Ecto neural progenitor cell (in vitro differentiated cells): ENCODE results near the gene COG6.

Source experiments
- DNase-seq: peaks from one replicate; pipeline ENCODE4 v3.0.0-alpha.2; 2018; ENCODE audit warnings: low spot score

COG6 gene

DNA sequence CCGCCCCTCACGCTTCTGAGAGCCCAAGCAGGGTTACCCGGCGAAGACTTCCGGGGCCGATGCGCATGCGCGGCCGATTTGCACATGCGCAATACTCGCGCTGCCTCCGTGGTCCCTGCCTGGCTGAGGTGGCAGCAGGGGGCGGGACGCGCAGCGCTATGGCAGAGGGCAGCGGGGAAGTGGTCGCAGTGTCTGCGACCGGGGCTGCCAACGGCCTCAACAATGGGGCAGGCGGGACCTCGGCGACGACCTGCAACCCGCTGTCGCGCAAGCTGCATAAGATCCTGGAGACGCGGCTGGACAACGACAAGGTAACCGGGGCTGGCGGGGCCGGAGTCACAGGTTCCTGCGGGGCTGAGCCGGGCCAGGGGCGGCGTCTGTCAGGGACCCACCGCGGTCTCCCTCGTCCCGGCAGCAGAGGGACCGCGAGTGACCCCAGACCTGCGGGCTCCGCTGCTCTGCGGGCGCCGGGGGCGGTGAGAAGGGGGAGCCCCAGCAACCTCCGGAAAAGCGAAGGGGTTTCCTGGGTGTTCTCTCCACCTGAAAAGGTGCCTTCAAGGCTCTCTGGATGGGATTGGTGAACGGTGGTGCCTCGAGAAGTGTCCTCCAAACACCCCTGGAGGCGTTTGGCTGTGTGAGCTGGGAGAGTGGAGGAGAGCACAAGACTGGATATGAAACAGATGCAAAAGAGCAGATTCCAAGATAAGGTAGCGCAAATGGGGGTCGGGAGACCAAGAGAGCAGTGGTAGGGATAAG is at the start of gene COG6:
Gene COG6, plus strand, starts transcription at position 94 of the 756 bp plus-strand sequence. Its CDS starts 65 bp downstream, at position 159.
- DNase-seq, result peak; percentile 95

DNA sequence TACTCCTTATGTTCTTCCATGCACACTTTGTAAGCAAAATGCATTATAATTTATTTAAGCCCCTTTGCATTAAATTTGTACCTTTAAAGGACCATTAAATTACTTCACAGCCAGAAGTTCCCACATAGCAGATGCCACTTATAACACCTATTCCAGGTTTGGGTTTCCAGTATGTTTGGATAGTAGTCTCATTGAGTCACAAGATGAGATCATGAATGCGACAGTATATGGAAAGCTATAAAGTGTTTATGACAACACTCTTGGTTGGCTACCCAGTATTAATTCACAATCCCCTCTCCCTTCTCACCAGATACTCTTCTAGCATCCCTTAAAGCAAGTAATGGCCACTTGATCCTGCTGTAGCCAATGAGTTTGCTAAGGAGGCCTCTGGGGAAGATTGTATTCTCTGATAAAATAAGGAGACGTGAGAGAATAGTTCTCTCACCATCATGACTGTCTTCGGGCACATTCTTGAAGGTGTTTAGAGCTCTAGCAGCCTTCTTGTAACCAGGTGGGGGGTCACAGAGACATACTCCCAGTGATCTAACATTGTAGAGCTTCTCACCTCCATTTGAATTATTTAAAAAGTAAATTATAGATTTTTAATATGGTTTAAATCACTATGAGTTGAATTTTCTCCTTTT is 49.7 kb upstream of the COG6 start:
- DNase-seq, result no peak

DNA sequence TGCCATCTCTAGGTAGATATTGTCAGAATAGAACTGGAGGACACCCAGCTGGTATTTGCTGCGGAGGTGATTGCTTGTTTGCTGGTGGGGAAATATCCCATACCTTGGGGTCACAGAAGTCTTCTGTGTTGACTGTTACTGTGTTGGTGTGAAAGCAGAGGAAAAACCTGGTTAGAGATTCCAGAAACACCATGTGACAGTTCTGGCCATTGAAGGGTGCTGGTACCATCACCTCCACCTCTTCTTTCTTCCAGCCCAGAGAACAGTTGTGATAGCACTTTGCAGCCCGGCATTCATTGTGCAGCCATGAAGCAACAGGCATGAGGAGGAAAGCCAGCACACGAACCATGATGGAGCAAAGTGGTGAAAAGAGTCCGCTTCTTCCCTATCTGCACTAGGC is 47.6 kb upstream of the COG6 start:
- no peak for DNase-seq

DNA sequence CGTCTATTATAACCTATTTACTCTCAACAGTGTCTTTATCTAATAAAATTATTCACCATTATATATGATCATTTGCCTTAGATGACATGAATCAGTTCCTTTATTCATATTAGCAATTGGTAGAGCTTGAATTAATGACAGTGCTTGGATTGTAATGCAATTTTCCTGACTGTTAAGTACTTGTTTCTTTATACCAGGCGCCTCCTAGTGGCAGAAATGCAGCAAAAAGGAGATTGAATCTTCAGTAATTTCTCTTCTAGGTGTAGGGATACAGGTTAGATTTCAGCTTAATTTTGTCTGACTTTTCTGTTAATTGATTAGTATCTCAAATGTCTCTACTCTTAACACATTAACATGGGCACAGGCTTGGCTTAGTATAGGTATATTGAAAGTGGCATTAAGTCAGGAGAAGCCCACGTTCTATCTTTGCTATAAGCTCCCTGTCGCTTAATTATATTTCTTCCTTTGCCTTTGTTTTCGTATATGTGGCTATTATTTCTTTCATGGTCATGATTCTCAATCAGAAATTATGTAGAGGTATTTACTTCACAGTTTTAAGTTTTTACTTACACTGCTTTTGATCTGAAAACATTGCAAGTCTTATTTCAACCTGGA is 43.3 kb upstream of the COG6 start:
- no peak for DNase-seq

DNA sequence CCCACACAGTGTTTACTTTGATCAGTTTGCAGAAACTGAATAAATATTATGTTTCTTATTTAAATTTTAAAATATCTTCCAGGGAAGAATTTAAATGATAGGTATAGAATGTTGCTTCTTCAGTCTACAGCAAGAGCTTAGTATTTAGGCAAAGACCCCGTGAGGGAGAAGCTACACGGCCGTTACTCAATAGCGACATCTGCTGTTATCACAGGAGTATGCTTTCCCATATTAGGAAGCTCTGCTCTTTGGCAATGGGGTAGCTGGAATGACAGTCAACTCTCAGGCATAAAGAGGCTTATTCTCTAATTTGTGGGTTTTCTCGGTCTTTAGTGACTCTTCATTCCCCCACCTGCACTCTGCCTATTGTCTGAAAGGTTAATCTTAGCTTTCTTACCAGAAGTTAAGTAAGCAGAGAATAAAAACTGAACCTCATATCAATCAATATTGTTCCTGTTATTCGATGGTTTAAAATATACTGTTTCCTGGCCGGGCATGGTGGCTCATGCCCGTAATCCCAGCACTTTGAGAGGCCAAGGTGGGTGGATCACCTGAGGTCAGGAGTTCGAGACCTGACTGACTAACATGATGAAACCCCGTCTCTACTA is 39.3 kb upstream of the COG6 start:
- peak; percentile 59 for DNase-seq

DNA sequence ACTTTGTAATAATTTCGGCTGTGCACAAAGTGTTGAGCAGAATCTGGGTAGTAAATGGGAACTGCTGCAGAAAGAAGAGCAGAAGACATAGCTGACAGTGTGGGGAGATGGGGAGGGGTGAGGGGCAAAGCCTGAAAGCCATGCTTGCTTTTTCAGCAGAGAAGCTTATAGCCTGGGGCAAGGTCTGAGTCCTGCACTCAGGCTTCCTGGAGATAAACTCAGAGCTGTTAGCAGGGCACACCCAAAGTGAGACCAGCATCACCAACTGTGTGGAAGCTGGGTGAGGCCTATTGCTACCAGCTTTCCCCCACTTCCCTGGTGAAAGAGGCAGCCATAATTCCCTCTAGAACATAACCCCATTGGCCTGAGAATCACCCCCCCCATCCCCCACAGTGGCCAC is 36.9 kb upstream of the COG6 start:
- no peak for DNase-seq

DNA sequence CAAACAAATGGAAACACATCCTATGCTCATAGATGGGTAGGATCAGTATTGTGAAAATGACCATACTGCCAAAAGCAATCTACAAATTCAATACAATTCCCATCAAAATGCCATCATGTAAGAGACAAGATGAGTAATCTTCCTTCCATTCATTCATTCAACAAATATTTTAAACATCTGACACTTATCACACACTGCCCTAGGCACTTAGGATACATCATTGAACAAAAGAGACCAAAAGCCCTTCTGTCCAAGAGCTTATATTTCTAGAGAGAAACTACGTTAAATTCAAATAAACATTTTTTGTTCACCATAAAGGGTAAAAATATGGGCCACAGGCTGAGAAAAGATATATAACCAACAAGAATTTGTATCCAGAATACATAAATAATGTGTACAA is 32.0 kb upstream of the COG6 start:
- no peak for DNase-seq

DNA sequence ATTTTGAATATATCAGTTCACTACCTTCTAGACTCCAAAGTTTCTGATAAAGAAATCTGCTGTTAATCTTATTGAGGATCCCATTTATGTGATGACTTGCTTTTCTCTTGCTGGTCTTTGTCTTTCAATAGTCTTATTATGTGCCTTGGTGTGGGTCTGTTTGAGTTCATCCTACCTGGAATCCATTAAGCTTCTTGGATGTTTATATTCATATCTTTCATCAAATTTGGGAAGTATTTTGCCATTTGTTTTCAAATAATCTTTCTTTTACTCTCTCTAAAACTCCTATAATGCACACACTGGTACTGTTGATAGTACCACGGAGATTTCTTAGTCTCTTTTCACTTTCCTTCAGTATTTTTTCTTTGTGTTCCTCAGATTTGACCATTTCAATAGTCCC is 24.2 kb upstream of the COG6 start:
- no peak for DNase-seq

DNA sequence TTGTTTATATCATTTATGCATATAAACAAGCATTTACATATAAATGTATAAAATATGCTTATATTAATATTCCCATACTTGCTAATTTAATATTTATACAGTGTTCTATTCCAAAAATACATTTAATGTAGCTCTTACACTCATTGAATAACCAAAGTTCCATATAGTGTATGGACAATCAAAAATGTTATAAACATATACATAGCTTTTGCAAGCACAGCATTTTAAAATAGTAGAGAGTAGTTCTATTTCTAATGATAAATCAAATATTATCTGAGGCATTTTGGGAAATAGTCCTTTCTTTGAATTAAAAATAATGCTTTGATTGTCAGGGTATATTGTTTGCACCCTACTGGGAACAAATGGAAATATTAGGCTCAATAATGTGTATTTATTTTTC is 22.5 kb upstream of the COG6 start:
- DNase-seq, result no peak

DNA sequence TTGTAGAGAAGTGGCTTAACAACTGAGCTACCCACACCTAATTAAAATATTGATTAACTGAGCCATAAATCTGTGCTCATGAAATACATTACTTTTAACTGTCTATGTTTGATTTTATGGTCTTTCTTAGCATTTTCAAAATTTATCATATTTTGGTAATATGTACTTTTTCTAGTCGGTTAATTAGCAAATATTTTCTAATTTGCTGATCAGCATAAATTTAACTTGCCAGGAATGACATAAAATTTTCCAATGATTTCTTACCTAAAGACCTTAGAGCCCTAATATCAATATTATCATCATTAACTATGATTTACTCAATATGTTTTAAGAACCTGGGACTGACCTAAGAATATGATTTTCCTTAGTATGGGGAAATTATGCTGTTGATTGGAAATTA is 19.9 kb upstream of the COG6 start:
- DNase-seq, result no peak

DNA sequence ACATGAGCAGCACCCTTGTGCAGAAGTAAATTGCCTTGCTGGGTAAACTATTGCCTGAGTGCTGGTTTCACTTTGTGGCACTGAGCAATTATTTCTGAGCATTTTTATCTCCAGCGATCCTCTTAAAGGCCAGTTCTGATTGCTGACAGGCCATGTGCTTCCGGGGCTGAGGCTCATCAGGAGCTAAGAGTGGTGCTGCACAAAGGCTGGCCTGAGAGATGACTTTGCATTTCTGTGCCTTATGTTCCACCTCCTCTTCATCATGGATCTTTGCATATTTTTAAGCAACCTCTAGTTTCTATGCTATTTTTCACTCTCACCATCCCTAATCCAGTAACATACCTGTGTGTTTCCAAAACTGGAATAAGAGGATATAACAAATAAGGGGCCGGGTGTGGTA is 17.6 kb upstream of the COG6 start:
- no peak for DNase-seq

DNA sequence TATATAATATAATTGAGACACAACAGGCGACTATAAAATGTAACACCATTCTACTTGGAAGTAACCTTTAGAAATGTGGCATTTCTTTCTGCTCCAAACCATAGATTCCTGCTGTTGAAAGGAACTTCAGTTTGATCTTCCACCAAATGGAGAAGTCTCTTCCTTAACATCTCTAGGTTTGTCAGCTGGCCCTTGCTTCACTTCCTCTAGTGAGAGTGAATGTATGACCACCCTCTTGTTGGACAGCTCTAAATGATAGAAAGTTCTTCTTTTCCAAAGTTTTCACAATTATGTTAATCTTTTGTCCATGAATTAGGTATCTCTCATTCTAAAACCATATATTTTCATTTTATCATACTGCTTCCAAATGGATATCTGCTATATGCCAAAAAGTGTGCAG is 13.8 kb upstream of the COG6 start:
- DNase-seq, result no peak

DNA sequence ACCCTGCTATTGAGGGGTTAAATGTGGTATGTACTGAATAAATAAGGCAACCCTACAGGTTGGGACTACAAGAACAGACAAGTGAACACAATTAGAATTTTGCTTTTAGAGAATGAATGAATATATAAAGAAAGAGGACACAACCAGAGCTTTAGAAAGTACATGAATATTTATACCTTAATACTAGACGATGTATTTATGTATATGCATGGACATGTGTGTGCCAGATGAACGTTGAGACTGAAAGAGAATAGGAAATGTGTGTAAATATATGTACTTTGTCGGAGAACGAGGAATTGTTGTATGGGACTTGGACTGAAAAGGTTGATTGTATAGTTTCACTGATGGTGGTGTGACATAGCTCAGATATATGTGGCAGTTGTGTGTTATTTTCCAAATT is 9.3 kb upstream of the COG6 start:
- no peak for DNase-seq

DNA sequence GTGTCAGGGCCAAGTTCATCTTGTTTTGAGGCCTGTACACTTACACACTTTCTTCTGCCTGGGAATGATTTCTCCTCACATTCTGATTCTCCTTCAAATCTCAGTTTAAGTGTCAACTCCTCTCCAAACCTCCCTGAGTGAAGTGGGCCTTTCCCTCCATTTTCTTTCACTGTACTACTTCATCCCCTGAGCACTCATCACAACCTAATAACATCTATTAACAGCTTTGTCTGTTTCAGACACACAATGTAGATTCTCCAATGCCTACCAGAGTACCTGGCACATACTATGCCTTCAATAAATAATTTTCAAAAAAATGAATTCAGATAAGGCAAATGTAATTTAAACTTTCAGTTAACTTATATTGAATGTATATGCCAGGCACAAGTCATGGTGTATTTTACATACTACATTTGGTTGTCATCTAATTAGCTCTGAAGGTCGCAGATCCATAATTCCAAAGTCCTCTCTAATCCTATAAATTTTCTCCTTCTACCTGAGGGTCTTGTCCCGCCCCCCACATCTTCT is 357 bp upstream of the COG6 start:
- no peak for DNase-seq

DNA sequence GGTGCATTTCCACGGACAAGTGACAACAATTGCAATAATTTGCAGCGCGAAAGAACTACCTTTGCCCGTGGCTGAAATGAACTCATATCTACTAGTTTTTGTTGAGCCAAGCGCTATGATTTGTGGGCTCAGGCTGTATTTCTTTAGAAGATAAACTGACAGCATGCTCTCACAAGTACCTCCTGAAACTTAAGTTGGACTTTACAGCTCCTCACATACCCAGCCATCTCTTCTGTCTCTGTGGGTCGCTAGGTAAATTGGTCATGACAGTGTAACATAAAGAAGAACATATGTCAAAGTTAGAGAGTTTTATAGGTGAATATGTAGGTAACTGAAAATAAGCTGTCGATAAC is 839 bp downstream of the COG6 start:
- no peak for DNase-seq

DNA sequence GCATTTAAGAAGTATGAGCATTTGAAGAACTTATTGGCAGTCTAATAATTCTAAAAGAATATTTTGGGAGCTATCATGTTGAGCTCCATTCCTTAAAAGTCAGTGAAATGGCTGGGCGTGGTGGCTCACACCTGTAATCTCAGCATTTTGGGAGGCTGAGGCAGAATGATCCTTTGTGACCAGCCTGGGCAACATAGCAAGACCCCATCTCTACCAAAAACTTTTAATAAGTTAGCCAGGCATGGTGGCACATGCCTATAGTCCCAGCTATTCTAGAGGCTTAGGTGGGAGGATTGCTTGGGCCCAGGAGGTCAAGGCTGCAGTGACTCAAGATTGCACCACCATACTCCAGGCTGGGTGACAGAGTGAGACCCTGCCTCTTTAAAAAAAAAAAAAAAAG is 8.0 kb downstream of the COG6 start:
- no peak for DNase-seq

DNA sequence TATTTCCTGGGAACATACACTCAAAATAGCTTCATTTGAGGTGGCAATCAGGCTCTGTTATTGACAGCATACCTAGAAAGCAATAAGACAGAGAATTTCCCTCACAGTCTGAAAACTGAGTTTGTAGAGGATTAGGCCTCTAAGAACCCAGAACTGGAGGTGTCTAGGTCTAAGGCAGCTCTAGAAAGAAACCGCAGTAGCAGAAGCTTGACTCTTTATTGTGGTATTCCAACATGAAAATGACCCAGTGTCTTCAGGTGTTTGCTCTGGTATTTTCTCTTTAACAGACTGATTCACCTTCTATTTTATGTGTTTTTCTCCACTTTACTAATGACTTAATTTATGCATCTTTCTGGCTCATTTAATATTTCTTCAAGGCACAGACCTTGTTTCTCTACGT is 8.5 kb downstream of the COG6 start:
- no peak for DNase-seq

DNA sequence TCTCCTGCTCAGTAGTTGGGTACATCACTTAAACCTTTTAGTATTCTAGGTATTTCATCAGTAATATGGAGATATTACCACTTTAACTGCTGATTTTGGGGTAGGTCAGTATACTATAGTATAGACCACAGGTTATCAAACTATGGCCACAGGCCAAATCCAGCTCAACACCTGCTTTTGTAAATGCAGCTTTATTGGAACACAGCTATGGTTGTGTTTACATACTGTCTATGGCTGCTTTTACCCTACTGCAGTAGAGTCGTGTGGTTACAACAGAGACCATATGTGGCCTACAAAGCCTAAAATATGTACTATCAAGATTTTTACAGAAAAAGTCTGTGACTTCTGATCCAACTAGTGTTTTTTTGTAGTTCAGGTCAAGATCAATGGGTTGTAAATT is 10.3 kb downstream of the COG6 start:
- DNase-seq, result no peak

DNA sequence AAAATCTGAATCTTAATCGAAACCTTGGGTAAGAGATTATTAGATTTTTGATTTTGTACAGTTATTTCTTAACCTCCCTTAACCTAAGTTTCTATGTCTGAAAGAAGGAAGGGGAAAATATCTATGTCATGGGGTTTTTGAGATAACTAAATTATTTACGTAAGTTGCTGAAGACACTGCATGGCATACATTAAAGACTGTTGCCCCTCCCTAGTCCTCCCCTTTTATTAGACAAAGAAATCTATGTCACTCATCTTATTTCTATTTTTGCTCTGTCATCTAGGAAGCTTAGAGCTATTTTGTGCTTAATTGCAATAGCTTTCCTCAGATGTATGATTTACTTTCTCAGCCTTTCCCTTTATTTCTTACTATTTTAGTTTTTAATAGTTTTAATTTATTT is 15.0 kb downstream of the COG6 start:
- no peak for DNase-seq

DNA sequence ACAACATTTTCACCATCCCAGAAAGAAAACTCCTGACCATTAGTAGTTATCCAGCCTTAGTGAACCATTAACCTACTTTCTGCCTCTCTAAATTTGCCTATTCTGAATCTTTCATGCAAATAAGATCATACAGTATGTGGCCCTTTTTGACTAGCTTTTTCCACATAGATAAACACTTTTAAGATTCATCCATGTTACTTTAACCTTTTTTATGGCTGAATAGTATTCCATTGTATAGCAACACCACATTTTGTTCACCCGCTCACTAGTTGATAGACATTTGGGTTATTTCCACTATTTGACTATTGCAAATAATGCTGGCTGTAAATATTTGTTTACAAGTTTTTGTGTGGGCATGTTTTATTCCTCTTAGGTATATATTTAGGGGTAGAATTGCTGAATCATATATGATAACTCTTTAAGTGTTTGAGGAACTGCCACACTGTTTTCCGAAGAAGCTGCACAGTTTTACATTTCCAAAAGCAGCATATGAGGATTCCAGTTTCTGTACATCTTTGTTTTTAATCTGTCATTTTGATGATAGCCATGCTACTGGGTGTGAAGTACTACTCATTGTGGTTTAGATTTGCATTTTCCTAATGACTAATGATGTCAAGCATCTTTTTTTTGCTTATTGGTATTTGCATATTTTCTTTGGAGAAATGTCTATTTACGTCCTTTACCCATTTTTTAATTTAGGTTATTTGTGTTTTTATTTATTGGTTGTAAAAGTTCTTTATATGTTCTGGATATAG is 17.1 kb downstream of the COG6 start:
- no peak for DNase-seq

DNA sequence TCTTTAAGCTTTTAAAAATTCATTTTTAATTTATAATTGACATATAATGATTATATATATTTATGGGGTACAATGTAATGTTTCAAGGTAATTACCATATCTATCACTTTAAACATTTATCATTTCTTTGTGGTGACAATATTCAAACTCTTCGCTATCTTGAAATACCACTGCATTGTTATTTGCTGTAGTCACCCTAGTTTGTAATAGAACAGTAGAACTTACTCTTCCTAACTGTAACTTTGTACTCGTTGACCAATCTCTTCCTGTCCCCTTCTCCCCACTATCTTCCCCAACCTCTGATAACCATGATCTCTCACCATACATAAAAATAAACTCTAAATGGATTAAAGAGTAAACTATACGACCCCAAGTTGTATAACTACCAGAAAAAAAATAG is 20.4 kb downstream of the COG6 start:
- DNase-seq, result no peak

DNA sequence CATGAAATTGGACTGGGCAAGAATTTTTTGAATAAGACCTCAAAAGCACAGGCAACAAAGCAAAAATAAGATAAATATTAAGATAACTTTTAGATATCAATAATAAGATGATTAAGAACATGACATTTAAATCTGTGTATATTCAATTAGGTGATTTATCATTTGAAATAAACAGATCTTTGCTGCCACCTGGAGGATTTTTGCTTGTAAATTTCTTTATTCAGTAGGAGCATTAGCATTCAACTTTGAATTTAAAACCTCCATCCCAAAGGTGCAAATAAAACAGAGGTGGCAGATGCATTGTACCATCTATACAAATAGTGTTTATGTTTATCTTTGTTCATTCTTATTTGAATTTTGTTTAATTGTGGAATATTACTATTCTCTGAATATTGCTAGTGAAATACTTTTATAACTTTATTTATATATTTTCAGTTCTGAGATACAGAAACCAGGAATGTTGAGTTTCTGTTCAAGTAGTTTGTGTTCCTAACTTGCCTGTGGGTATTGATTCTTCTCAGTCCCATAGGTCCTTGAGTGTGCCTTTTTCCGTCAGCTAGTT is 20.9 kb downstream of the COG6 start:
- no peak for DNase-seq
